T-helper 22 cell (primary cell): ENCODE measurements around the gene FAM237B.

Experiments used
- DNase-seq: peaks from one replicate; pipeline ENCODE4 v3.0.0-alpha.2; 2020; ENCODE audit warnings: low read depth

FAM237B gene

GRCh38 chr7:90290244-90291113, 30.6 kb downstream of the FAM237B start:
- no peak for DNase-seq

GRCh38 chr7:90288154-90288553, 33.0 kb downstream of the FAM237B start:
- no peak for DNase-seq

- no peak for DNase-seq
Measured at GRCh38 chr7:90276033-90276728, 44.9 kb downstream of the FAM237B start.

GRCh38 chr7:90274161-90274560, 46.9 kb downstream of the FAM237B start:
- no peak for DNase-seq

- DNase-seq = no peak
Measured at GRCh38 chr7:90272242-90272641, 48.9 kb downstream of the FAM237B start.

GRCh38 chr7:90271753-90272152, 49.4 kb downstream of the FAM237B start:
- no peak for DNase-seq

GRCh38 chr7:90270431-90271178, 50.5 kb downstream of the FAM237B start:
- DNase-seq = no peak

- DNase-seq = no peak
Measured at GRCh38 chr7:90269163-90269562, 51.9 kb downstream of the FAM237B start.

GRCh38 chr7:90267263-90267858, 53.7 kb downstream of the FAM237B start:
- no peak for DNase-seq

- DNase-seq = no peak
Measured at GRCh38 chr7:90266808-90267207, 54.3 kb downstream of the FAM237B start.
